HepG2 (cell line): ENCODE results near the gene SELENOW. TPM values are rescaled to one million over a fixed set of nuclear protein-coding genes. Genes with fewer than 3 reads are reported as not detected.

Experiments used
- ATAC-seq: fragments of 200-7000 bp; cut with Tn5 transposase; 3 replicates; pipeline ENCODE4 v1.9.1; 2020; ENCODE audit warnings: mild to moderate bottlenecking, moderate library complexity
- BruUV-seq: library from RNA; stranded (reverse); fragments of 400-500 nt; replicated peaks from 2 replicates; lab custom pipeline; 2021; lab: Mats Ljungman, UMichigan
- CTCF ChIA-PET: fragments of 300-600 bp; formaldehyde crosslinking; extraction: SDS; loops from one replicate; lab custom pipeline; 2021; ENCODE audit warnings: low total read pairs, inconsistent platforms, low intra/inter-chr PET ratio; lab: Yijun Ruan, JAX
- POLR2A ChIA-PET: fragments of 350-600 bp; sonication (Branson Sonifier 250); formaldehyde crosslinking; loops from one replicate; lab custom pipeline; 2020; ENCODE audit warnings: antibody characterized with exemption, inconsistent platforms; lab: Yijun Ruan, JAX
- DNase-seq: peaks from one replicate; pipeline ENCODE4 v3.0.0-alpha.2; 2015; ENCODE audit warnings: low spot score
- FAIRE-seq: peaks from 3 replicates; lab custom pipeline; 2011; peaks lifted over from hg19 to GRCh38; lab: Jason Lieb, UNC
- H2AFZ ChIP-seq: one replicate; pipeline ENCODE4 v1.6.1; 2011; ENCODE audit warnings: low read length, inconsistent platforms
- H3K27ac ChIP-seq: fragments of 300-600 bp; 3 replicates; pipeline ENCODE4 v1.8.0; 2011; ENCODE audit warnings: mixed run types, mild to moderate bottlenecking, mixed read lengths, low read length, inconsistent platforms; ENCODE audit not compliant: insufficient read depth; ENCODE audit errors: extremely low read length
- H3K27me3 ChIP-seq, 2 experiments: fragments of 200-600 bp in 1 of 2; 2 replicates in 1 of 2; 3 replicates in 1 of 2; pipeline versions ENCODE4 v1.6.0 to v1.8.0; 2011; ENCODE audit warnings: low read length in 2 of 2, mild to moderate bottlenecking in 2 of 2, moderate library complexity in 2 of 2, inconsistent platforms in 1 of 2; ENCODE audit not compliant: insufficient read depth in 2 of 2, control insufficient read depth in 1 of 2
- H3K36me3 ChIP-seq, 2 experiments: fragments of 200-600 bp in 1 of 2; replicated peaks in 1 of 2; 2 replicates in 1 of 2; 3 replicates in 1 of 2; pipeline versions ENCODE4 v1.5.1 to v1.8.0; 2011; ENCODE audit warnings: low read length in 2 of 2, inconsistent platforms in 1 of 2; ENCODE audit not compliant: insufficient read depth in 2 of 2, control insufficient read depth in 1 of 2
- H3K4me1 ChIP-seq: 2 replicates; pipeline ENCODE4 v1.5.1; 2012; ENCODE audit warnings: low read length, inconsistent platforms; ENCODE audit not compliant: insufficient read depth
- H3K4me2 ChIP-seq: 2 replicates; pipeline ENCODE4 v1.6.0; 2011; ENCODE audit warnings: low read depth, low read length, inconsistent platforms
- H3K4me3 ChIP-seq, 3 experiments: fragments of 200-600 bp in 1 of 3; sonication (generic), shearing (Covaris generic) in 1 of 3; replicated peaks in 1 of 3; 2 replicates each; pipeline ENCODE4 v1.5.1; 2011 to 2016; ENCODE audit warnings: low read length in 3 of 3, inconsistent platforms in 2 of 3, low read depth in 2 of 3, mild to moderate bottlenecking in 2 of 3, control low read depth in 1 of 3, mixed read lengths in 1 of 3; ENCODE audit not compliant: insufficient read depth in 1 of 3
- H3K79me2 ChIP-seq: one replicate; pipeline ENCODE4 v1.6.1; 2011; ENCODE audit warnings: low read length, inconsistent platforms; ENCODE audit not compliant: insufficient read depth
- H3K9ac ChIP-seq: 2 replicates; pipeline ENCODE4 v1.6.0; 2011; ENCODE audit warnings: mild to moderate bottlenecking, low read depth, low read length, inconsistent platforms; ENCODE audit not compliant: insufficient read depth
- H3K9me3 ChIP-seq: 2 replicates; pipeline ENCODE4 v1.5.1; 2012; ENCODE audit warnings: mild to moderate bottlenecking, low read length
- H4K20me1 ChIP-seq: 2 replicates; pipeline ENCODE4 v1.6.0; 2011; ENCODE audit warnings: inconsistent platforms, mild to moderate bottlenecking, low read length, moderate library complexity; ENCODE audit not compliant: insufficient read depth
- CBFB ChIP-seq: sonication (generic); formaldehyde crosslinking; IDR thresholded peaks from 2 replicates; pipeline ENCODE4 v1.4.0; 2020; ENCODE audit warnings: missing genetic modification reagents
- HMG20B ChIP-seq: conservative IDR thresholded peaks from 2 replicates; pipeline ENCODE4 v1.6.1; 2016; ENCODE audit warnings: missing genetic modification reagents, missing compliant biosample characterization
- MATR3 ChIP-seq: sonication (generic); formaldehyde crosslinking; IDR thresholded peaks from 2 replicates; pipeline ENCODE4 v1.4.0; 2020; ENCODE audit warnings: missing genetic modification reagents
- PRDM10 ChIP-seq: sonication (generic); formaldehyde crosslinking; IDR thresholded peaks from 2 replicates; pipeline ENCODE4 v1.4.0; 2020; ENCODE audit warnings: low read depth, missing genetic modification reagents
- XBP1 ChIP-seq: sonication (generic); formaldehyde crosslinking; IDR thresholded peaks from 2 replicates; pipeline ENCODE4 v1.5.0; 2020; ENCODE audit warnings: missing genetic modification reagents
- ZFP1 ChIP-seq: IDR thresholded peaks from 2 replicates; pipeline ENCODE4 v1.6.1; 2016
- ZMAT3 ChIP-seq: sonication (generic); formaldehyde crosslinking; conservative IDR thresholded peaks from 2 replicates; pipeline ENCODE4 v1.7.0; 2021; ENCODE audit warnings: missing genetic modification reagents
- ZNF609 ChIP-seq: sonication (generic); formaldehyde crosslinking; IDR thresholded peaks from 2 replicates; pipeline ENCODE4 v1.4.0; 2020; ENCODE audit warnings: mild to moderate bottlenecking, missing genetic modification reagents, borderline replicate concordance
- ZNF724P ChIP-seq: sonication (generic); formaldehyde crosslinking; IDR thresholded peaks from 2 replicates; pipeline ENCODE4 v1.8.0; 2022; ENCODE audit warnings: missing genetic modification reagents, borderline replicate concordance
- ZNF816 ChIP-seq: sonication (generic); formaldehyde crosslinking; IDR thresholded peaks from 2 replicates; pipeline ENCODE4 v1.8.0; 2022; ENCODE audit warnings: missing genetic modification reagents, mild to moderate bottlenecking, borderline replicate concordance
- WGBS: methylation state at CpG from one replicate; pipeline ENCODE4 v1.1.6; 2017; ENCODE audit warnings: low lambda C conversion rate; 5-methylcytosine and 5-hydroxymethylcytosine counted together
- in situ Hi-C: cut with HindIII; loops from 2 replicates; pipeline ENCODE4 v1.10.0; 2017; ENCODE audit warnings: low pct_unique_long_range_greater_than_20kb; ENCODE audit not compliant: extremely low pct_ligation_motif_present
- intact Hi-C: fragments of 100-400 bp; cut with micrococcal nuclease; formaldehyde crosslinking; loops from one replicate; pipeline ENCODE4 v1.10.0; 2022; ENCODE audit not compliant: unreplicated experiment
- polyA plus RNA-seq, 8 experiments: library from polyadenylated mRNA; depleted of rRNA in 3 of 8; stranded (reverse) in 7 of 8; unstranded in 1 of 8; fragments of >200 nt; fragmentation: Illumina TruSeq in 4 of 8; extraction: Trizol in 4 of 8; gene quantifications; 2 replicates each; pipeline versions ENCODE4 v1.2.1 to v1.2.3, GENCODE V29; 2011 to 2016; ENCODE audit warnings: low read depth in 4 of 8, missing spikeins in 1 of 8, mixed read lengths in 1 of 8; ENCODE audit not compliant: insufficient read depth in 1 of 8
- total RNA-seq, 5 experiments: library from RNA; depleted of rRNA; stranded (reverse); fragments of >200 nt; fragmentation: Illumina TruSeq; extraction: Trizol; gene quantifications; 2 replicates each; pipeline ENCODE4 v1.2.3, GENCODE V29; 2016; ENCODE audit warnings: low read depth in 1 of 5
- TF ChIP-seq, protein P1 (sequence below): sonication (generic); formaldehyde crosslinking; IDR thresholded peaks from 2 replicates; pipeline ENCODE4 v1.5.0; 2020; ENCODE audit warnings: mild to moderate bottlenecking, missing genetic modification reagents, borderline replicate concordance

SELENOW gene
- total and polyA plus RNA-seq, 2 of the 13 experiments (the other 11 are each of a cell fraction or from before 2014, with no cell fraction given) = 50.3 to 64.7 TPM

DNA sequence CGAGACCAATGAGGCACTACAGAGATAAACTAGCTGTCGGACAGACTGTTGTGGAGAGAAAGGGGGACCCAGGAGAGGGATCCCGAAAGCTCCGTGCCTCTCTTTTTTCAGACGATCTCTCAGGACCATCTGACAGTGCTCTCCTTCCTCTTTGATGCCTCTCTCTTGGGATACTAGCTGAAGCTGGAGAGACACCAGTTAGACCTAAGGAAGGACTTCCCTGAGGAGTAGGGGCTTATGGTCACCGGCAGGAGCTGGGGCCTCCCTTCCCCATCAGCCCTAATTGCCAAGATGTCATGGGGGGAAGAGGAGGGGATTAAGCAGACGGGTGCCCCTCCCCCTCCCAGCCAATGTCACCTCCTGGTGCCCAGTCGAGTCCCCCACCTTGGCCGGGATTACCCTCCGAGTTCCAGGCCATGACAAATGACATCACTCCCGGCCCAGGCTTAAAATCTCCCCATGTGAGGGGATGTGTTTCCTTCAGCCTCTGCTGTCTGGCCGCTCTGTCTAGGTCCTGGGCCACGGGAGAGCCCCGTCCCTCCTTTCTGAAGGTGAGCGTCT is 43.0 kb downstream of the SELENOW start, which contains the start of gene CRX (continued):
- TF ChIP-seq ZMAT3 (CRISPR knock-in tag) = no peak
- no peak for TF ChIP-seq ZNF816 (CRISPR knock-in tag)
- TF ChIP-seq ZNF724P (CRISPR knock-in tag) = no peak
- TF ChIP-seq, protein P1, sequence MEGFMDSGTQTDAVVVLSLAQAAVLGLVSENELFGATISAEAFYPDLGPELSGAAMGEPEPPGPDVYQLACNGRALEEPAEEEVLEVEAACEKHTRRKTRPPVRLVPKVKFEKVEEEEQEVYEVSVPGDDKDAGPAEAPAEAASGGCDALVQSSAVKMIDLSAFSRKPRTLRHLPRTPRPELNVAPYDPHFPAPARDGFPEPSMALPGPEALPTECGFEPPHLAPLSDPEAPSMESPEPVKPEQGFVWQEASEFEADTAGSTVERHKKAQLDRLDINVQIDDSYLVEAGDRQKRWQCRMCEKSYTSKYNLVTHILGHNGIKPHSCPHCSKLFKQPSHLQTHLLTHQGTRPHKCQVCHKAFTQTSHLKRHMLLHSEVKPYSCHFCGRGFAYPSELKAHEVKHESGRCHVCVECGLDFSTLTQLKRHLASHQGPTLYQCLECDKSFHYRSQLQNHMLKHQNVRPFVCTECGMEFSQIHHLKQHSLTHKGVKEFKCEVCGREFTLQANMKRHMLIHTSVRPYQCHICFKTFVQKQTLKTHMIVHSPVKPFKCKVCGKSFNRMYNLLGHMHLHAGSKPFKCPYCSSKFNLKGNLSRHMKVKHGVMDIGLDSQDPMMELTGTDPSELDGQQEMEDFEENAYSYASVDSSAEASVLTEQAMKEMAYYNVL = no peak
- TF ChIP-seq XBP1 (CRISPR knock-in tag) = no peak

DNA sequence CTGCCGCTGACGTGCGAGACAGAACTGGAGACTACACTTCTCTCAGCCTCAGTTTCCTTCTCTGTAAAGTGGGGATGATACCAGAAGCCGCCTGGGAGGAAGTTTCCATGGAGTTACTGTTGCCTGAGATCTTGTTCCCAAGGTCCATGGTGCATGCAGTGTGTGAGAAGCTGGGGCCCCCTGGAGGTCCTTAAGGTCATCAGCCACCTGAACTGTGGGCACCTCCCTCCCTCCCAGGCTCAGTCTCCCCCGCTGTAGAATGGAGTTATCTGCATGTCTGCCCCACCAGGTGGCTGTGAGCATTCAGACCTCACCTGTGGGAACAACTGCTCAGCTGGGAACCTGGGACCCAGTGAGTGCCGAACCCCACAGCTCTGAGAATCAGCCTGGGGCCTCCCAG is 45.9 kb downstream of the SELENOW start:
- no peaks in the 10 kb centered on the region for H4K20me1 ChIP-seq
- no peak overlapping the region for H3K4me2 ChIP-seq
- H3K4me1 ChIP-seq = peaks cover 16% of the 10 kb centered on the region; the same call in 1 of the 2 replicates
- in situ Hi-C loops = no loop called here
- ATAC-seq = 0 out of 3 replicates have a peak, but pooled peaks have one; percentile 23
- H2AFZ ChIP-seq = no peak overlapping the region
- CTCF ChIA-PET = interaction anchor here (0.7 kb wide), 1 partner anchor 34 kb away, joined by 3 read pairs; no protein-coding TSS in a partner anchor
- FAIRE-seq = no peak
- BruUV-seq = no TSS peak
- H3K9ac ChIP-seq = no peak overlapping the region
- DNase-seq = no peak
- no peak overlapping the region for H3K27ac ChIP-seq
- H3K27me3 ChIP-seq = peaks cover 2 to 23% of the 10 kb centered on the region in 2 experiments; a peak in 3 of 5 replicates
- POLR2A ChIA-PET = no interaction called here
- H3K9me3 ChIP-seq = no peaks in the 10 kb centered on the region
- H3K4me3 ChIP-seq = no peak overlapping the region
- WGBS = 26% methylated on average over 3 of the region's 6 CpGs
- H3K36me3 ChIP-seq = no peaks in the 10 kb centered on the region
- intact Hi-C loops = no loop called here
- no peaks in the 10 kb centered on the region for H3K79me2 ChIP-seq
- TF ChIP-seq PRDM10 (CRISPR knock-in tag) (no peak), MATR3 (CRISPR knock-in tag) (no peak), HMG20B (CRISPR knock-in tag) (no peak), CBFB (CRISPR knock-in tag) (no peak), ZFP1 (no peak), ZNF609 (CRISPR knock-in tag) (no peak)
